Jurkat, Clone E6-1 (cell line): ENCODE results near the gene FCGBP.

Experiments used
- DNase-seq: peaks from one replicate; pipeline ENCODE4 v3.0.0-alpha.2; 2011; ENCODE audit warnings: low read depth, low spot score
- H3K4me3 ChIP-seq: 2 replicates; pipeline ENCODE4 v1.5.1; 2011; ENCODE audit warnings: mild to moderate bottlenecking, low read length, control low read depth, moderate library complexity

The FCGBP gene

DNA sequence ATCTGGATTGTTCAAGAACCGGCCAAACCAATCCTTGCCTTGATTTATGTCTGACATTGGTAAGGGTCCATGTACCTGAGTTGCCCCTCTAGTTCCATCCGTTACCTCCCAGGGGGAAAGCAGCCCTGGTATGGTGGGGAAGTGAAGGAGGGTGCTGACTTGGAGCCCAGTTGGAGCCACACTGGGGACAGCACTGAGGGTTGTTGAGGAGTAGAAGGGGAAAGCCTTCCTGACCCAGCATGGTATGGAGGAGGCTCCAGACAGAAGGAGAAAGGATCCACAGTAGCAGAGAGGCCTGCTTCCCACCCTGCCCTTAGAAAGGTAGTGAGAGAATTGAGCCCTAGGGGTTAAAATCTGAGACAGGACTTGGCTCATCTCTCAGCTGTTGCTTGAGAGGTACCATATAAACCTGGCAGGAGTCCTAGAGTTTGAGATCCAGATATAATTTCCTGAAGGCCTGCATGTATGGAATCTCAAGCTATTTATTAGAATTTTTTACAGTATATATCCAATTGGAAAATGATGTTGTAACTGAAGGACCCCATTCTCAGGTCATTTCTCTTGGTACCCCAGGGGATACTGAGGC is 16.7 kb upstream of the FCGBP start:
- no peak overlapping the region for H3K4me3 ChIP-seq
- no peak for DNase-seq

DNA sequence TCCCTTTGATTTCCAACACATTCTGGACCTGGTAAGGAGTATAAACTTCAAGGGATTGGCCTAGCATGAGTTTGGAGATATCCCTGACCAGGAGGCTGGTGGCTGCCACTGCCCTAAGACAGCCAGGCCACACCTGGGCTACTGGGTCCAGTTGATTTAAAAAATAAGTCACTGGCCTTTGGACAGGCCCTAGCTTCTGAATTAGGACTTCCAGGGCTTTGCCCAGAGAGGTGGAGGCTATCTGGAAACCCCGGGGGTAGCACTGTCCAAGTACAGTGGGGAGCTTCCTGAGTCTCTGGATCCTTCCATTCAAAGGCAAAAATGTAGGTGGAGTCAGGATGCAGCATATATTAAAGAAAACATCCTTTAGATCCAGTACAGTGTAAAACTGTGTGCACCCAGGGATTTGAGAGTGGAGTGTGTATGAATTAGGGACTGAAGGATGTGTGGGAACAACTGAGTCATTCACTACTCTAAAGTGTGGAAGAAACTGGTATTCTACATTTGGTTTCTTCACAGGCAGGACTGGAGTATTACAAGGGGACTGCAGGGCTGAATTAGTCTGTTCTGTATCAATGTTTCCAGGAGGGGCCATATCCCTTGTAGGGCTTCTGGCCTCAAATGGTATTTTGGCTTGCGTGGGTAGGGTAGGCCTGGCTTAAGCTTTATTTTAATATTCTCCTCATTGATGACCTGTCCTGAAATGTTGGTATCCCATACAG is 14.8 kb upstream of the FCGBP start:
- DNase-seq, result no peak
- no peak overlapping the region for H3K4me3 ChIP-seq

DNA sequence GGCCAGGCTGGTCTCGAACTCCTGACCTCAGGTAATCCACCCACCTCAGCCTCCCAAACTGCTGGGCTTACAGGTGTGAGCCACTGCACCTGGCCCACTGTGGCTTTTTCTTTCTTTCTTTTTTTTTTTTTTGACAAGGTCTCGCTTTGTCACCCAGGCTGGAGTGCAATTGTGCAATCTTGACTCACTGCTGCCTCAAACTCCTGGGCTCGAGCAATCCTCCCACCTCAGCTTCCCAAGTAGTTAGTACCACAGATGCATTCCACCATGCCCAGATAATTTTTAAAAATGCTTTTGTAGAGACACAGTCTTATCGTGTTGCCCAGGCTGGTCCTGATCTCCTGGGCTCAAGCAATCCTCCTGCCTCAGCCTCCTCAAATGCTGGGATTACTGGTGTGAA is 12.1 kb upstream of the FCGBP start:
- DNase-seq, result no peak
- no peak overlapping the region for H3K4me3 ChIP-seq

DNA sequence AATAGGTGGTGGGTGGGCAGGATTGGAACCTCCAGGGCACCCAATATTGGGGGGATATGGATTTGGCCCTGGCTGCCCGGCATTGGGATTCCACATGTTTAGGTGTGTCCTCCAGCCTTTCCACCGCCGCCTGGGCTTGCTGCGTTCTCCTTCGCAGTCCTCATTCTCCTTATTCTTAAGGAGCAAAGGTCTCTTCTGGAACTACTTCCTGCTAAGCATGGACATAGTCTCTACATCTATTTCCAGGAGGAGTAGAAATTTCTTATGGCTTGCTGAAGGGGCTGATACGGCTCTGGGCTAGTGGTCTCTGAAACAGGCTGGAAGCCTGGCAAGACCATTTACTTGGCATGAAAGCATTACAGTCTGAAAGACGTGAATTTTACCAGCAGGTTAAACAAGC is 9.2 kb upstream of the FCGBP start:
- no peak overlapping the region for H3K4me3 ChIP-seq
- no peak for DNase-seq

DNA sequence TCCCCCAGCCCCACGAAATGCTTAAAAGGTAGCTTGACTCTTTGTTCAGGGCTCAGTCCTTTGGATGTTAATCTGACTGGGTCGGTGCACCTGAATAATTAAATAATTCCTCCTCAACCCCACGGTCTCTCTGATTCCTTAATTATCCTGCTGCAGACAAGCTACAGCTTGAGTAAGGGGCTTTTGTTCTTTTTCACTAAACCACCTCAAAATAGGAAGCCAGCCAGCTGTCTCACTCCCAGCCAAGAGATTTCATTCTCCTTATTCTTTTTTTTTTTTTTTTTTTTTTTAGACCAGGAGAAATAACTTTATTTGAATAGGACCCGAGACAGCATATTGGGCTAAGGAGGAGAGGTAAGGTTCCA is 7.9 kb upstream of the FCGBP start:
- no peak for DNase-seq
- peak overlapping the region; percentile 44 for H3K4me3 ChIP-seq

DNA sequence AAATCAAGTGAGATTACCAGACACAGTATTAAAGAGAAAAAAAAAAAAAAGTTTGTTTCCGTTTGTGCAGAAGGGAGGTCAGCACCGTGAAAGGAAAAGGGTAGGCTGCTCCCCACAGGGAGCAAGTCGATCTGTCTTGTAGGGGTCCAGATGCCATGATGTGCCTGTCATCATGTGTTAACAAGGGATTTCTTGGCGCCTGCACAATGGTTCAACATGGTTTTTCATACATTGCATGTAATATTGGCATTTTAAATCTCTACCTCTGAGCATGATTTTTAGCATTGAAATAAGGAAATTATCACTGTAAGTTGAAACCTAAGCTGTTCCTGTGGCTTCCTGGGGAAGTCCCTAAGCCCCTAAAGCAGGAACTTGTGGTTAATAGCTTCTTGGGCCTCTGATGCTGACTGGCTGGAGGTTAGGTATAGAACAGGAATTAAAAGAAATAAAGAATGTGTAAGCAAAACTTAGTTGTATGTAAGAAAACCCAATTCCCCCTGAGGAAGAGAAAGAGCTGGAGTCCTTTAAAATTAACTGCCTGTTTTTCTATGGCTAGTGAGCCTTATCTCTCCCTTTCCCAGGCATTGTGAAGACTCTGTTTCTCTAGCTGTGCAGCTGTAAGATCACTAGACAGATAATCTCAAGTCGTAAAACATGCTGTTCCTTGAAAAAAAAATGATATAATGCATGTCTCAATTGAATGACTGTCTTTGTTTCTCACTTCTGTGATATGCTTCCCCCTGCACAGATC is 7.4 kb upstream of the FCGBP start:
- peak; percentile 92 for DNase-seq
- peak overlapping the region; percentile 44 for H3K4me3 ChIP-seq

DNA sequence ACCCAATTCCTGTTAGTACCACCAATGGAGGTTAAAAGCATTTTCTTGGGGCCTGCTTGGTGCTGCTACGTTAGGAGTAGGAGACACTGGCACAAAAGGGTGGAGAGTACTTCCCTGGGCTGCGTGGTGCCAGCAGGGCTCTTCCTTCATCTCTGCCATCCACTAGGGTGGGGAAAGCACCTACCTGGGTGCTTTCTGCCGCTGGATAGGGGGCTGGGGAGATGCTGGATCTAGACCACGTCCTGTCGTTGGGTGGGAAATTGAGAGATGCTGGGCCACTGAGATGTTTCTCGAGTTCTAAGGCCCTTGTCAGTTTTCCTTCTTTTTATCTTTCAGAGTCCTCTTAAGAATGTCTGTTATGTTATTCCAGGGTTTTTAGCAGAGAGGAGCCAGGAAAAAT is 6.7 kb upstream of the FCGBP start:
- H3K4me3 ChIP-seq, result peak overlapping the region; percentile 44
- DNase-seq, result peak; percentile 63

DNA sequence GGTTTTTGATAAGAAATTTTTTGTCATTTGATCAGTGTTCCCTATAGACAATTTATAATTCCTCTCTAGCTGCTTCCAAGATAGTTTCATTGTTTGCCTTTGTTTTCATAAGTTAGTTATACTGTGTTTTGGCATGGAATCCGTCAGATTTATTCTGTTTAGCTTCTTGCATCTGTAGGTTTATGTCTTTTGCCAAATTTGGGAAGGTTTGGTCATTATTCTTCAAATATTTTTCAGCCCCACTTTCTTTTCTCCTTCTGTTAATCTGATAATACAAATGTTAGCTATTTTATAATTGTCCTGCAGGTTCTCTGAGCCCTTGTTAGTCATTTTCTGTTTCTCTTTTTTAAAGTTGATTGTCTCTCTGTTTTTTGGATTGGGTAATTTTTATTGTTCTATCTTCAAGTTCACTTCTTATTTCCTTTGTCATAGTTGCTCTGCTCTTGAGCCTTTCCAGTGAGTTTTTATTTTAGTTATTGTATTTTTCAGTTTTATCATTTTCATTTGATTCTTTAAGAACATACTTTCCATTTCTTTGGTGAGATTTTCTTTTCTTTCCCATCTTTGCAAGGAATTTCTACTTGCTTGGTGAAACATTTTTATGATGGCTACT is 5.9 kb upstream of the FCGBP start:
- DNase-seq, result no peak
- no peak overlapping the region for H3K4me3 ChIP-seq

DNA sequence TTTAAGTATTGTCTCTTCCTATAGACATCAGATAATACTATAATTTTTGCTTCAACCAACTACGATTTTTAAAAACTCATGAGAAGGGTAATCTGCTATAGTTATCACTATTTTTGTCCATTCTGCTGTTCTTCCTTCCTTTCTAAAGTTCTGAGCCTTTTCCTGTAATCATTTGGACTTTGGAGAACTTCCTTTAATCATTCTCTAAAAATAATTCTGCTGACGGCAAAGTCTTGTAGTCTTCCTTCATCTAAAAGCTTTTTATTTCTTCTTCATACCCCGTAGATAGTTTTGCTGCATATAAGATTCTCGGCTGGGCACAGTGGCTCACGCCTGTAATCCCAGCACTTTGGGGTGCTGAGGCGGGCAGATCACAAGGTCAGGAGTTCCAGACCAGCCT is 5.1 kb upstream of the FCGBP start:
- no peak overlapping the region for H3K4me3 ChIP-seq
- DNase-seq, result no peak

DNA sequence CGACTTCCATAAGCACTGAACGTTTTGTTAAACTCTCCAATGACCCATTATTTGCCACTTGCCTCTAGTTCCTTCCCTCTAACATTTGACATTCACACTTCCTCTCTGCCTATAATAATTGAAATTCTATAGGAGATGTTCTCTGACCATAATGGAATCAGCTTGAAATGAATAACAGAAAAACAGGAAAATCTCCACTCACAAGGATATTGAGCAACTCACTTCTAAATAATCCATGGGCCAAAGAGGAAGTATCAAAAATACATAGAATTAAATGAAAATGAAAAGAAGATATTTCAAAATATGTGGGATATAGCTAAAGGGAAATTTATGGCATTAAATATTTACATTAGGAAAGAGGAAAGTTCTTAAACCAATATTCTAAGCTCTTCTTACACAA is 3.4 kb upstream of the FCGBP start:
- no peak for DNase-seq

DNA sequence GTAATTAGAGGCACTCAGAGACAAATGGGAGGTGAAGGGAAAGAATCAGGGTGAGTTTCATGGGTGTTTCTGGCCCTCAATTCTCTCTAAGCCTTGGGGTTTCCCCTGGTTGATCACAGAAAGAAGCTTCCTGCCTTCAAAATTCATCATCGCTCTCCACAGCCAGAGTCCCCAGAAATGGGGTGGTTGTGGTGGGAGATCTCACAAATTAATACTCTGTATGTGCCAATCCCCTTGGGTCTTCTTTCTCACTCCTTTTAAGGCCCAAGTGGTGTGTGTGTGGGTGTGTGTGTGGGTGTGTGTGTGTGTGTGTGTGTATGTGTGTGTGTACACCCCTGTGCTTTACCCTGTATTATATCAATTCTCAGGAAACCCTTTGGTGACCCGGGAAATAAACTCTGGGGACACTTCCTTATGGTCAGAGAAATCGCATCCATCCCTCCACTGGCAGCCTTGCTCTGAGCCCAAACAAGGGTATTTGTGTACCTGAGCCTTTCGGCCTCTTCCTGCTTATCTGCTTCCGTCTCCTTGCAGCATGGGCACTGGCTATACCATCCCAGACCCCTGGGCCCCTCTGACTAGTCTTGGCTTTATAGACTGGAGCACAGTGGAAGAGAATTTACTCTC is 2.8 kb upstream of the FCGBP start:
- no peak for DNase-seq

More for the DNA sequence above, 3.4 kb upstream of the FCGBP start:
- H3K4me3 ChIP-seq, result no peak overlapping the region

DNA sequence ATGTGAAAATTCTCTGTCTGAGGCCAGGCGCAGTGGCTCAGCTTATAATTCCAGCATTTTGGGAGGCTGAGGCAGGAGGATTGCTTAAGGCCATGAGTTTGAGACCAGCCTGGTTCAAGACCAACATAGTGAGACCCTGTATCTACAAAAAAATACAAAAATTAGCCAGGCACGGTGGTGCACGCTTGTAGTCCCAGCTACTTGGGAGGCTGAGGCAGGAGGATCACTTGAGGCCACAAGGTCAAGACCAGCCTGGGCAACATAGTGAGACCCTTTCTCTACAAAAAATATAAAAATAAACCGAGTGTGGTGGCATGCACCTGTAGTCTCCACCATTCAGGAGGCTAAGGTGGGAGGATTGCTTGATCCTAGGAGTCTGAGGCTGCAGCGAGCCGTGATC is 2.2 kb upstream of the FCGBP start:
- no peak overlapping the region for H3K4me3 ChIP-seq
- DNase-seq, result no peak

More for the DNA sequence above, 2.8 kb upstream of the FCGBP start:
- H3K4me3 ChIP-seq, result no peak overlapping the region

DNA sequence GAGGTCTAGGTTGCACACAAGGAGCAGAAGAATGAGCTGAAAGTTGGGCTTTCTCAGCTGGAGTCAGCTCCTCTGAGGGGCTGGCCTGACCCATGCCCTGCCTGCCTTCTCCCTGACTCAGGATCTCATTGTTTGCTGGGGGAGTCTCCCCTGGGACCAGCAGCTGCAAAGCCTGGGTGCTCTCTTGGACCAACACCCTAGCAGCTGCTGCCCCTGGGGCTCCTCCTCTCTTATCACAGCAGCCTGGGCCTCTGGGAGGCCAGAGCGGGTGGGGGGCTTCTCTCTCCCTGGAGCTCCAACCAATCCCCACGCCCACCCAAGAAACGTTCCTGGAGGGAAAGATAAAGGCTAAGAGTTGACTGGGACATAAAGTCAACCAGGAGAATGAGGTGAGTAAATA is 1.6 kb upstream of the FCGBP start:
- no peak for DNase-seq
- no peak overlapping the region for H3K4me3 ChIP-seq

DNA sequence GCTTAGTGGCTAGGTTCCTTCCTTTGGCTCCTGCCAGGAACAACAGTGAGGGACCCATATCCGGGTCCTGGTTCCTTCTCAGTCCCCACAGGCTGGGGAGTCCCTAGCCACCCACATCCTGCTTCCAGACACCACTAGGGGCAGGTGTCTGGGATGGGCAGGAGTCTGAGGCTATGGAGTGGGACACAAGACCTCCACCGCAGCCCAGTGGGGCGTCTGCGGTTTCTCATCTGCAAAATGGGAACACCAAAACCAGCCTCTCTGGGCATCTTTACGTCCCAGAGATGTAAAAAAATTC is 879 bp upstream of the FCGBP start:
- no peak overlapping the region for H3K4me3 ChIP-seq
- no peak for DNase-seq

DNA sequence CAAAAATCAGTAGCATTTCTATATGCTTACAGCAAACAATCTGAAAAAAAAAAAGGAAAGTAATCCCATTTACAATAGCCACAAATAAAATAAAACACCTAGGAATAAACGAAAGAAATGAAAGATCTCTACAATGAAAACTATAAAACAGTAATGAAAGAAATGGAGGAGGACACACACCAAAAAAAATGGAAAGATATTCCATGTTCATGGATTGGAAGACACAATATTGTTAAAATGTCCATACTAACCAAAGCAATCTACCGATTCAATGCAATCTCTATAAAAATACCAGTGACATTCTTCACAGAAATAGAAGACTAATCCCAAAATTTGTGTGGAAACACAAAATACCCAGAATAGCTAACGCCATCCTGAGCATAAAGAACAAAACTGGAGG is 4.7 kb downstream of the FCGBP start:
- DNase-seq, result no peak

DNA sequence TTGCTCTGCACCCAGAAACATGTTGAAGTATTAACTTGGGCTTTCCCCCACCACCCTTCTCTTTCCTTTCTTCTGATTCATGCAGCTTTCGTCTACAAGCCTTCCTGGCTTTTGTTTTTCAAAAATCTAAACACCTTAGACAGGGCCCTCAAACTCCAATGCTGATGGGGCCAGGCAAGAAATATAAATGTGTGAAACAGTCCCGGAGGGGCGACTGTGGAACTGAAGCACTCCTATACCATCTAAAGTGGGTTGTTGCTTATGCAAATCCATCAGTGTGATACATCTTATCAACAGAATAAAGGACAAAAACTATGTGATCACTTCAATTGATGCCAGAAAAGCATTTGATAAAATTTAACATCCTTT is 6.1 kb downstream of the FCGBP start:
- DNase-seq, result no peak
- H3K4me3 ChIP-seq, result no peak overlapping the region

More for the DNA sequence above, 4.7 kb downstream of the FCGBP start:
- H3K4me3 ChIP-seq, result no peak overlapping the region

DNA sequence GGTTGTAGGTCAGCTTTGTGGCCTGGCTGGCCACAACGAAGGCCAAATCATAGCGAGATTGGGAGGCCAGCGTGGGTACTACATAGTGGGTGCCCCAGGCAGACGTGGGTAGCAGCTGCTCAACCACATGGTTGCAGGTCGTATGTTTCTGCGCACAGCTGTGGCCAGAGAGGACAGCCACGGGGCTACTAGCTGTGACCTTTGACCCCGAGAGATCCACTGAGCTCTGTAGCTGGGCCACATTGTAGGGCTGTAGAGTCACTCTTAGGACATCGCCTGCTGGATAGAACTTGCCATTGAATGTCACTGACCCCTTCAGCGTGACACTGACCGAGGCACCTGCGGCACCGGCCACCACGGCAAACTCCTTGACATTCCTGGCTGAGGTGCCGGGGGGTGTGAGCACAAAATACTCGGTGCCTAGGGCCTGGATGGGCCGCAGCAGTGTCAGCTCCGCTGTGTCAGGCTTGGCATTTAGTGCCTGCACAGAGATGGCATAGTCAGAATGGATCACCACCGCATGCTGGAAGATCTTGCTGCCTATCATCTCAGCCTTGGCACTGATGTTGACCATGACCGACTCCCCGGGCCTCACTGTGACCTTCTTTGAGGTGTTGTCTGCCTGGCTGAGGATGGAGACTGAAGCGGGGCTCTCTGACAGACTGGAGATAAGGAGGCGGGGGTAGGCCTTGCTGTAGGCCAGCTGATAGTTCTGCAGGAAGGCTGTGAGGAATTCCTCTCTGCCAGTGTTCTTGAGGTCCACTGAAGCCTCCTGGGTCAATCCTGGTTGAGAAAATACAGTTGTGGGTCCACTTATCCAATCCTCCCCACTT is 6.7 kb downstream of the FCGBP start:
- no peak for DNase-seq
- no peak overlapping the region for H3K4me3 ChIP-seq

DNA sequence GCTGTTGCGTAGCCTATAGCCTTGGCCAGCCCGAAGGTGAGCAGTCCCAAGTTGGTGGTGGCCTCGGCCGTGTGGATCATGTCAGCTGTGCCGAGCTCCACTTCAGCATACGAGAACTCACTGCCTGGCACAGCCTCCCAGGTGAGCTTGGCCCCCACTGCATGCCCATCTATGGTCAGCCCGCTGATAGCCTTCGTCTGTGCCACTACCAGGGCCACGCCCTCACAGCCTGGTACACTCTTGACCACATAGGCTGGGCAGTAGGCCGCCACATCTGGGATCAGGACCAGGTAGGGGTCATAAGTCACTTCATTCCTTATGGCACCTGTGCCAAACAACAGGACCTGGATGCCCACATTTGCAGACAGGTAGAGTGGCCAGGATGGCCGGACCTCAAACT is 7.4 kb downstream of the FCGBP start:
- no peak for DNase-seq
- H3K4me3 ChIP-seq, result no peak overlapping the region

DNA sequence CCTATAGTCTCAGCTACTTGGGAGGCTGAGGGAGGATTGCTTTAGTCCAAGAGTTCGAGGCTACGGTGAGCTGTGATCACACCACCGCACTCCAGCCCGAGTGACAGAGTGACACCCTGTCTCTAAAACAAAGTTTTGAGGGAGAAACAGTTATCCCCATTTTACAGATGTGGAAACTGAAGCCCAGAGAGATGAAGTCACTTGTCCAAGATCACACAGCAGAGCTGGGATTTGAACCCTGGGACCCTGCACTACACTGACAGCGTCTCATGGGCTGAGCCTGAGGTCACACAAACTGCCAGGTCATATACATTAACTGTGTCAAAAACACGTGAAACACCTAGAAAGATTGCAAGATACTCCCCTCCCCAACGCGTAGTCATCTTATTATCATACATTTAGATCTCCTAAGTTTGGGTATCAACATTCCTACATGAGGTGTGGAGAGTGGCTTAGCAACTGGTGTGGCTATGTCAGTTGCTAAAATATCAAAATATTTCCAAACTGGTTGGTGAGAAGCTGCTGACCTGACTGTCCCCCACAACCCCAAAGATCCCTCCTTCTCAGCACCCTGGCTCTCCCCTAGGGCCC is 8.2 kb downstream of the FCGBP start:
- H3K4me3 ChIP-seq, result no peak overlapping the region
- DNase-seq, result no peak
